CD14-positive monocyte (primary cell): ENCODE data around the gene FAXC. TPM values are rescaled to one million over a fixed set of nuclear protein-coding genes. Genes with fewer than 3 reads are reported as not detected.

Experiments
- DNase-seq, 3 donors: peaks; one replicate each; pipeline ENCODE4 v3.0.0-alpha.2; 2011 to 2022
- H2AFZ ChIP-seq: 2 replicates; pipeline ENCODE4 v1.6.0; 2012; ENCODE audit warnings: mild to moderate bottlenecking, low read depth, low read length, inconsistent platforms; ENCODE audit not compliant: insufficient read depth, poor library complexity, severe bottlenecking
- H3K27ac ChIP-seq, 2 donors: 1 replicate in 1 of 2; 2 replicates in 1 of 2; pipeline ENCODE4 v1.5.1; 2012 to 2013; ENCODE audit warnings: low read length in 2 of 2, control low read depth in 1 of 2, inconsistent platforms in 1 of 2, low read depth in 1 of 2, mild to moderate bottlenecking in 1 of 2
- H3K27me3 ChIP-seq, 2 donors: one replicate each; pipeline versions ENCODE4 v1.6.0 to v1.6.1; 2011 to 2013; ENCODE audit warnings: low read length in 2 of 2; ENCODE audit not compliant: control insufficient read depth in 2 of 2, insufficient read depth in 2 of 2
- H3K36me3 ChIP-seq, 2 donors: replicated peaks in 1 of 2; 1 replicate in 1 of 2; 2 replicates in 1 of 2; pipeline versions ENCODE4 v1.5.1 to v1.6.1; 2012 to 2013; ENCODE audit warnings: low read length in 2 of 2, control low read depth in 1 of 2, inconsistent platforms in 1 of 2, mild to moderate bottlenecking in 1 of 2; ENCODE audit not compliant: insufficient read depth in 2 of 2, control insufficient read depth in 1 of 2
- H3K4me1 ChIP-seq, 2 donors: 1 replicate in 1 of 2; 2 replicates in 1 of 2; pipeline versions ENCODE4 v1.5.1 to v1.6.1; 2012 to 2013; ENCODE audit warnings: low read length in 2 of 2, control low read depth in 1 of 2, inconsistent platforms in 1 of 2, mild to moderate bottlenecking in 1 of 2, moderate library complexity in 1 of 2; ENCODE audit not compliant: insufficient read depth in 2 of 2, control insufficient read depth in 1 of 2
- H3K4me2 ChIP-seq: replicated peaks from 2 replicates; pipeline ENCODE3; 2012; ENCODE audit warnings: low read length, moderate library complexity, mild to moderate bottlenecking; ENCODE audit not compliant: poor library complexity, severe bottlenecking; ENCODE audit errors: extremely low read depth
- H3K4me3 ChIP-seq, 3 experiments: fragments of 200-600 bp in 1 of 3; sonication (generic) in 1 of 3; replicated peaks in 1 of 3; 1 replicate in 2 of 3; 2 replicates in 1 of 3; pipeline ENCODE4 v1.5.1; 2011 to 2013; ENCODE audit warnings: low read length in 3 of 3, mild to moderate bottlenecking in 3 of 3, control low read depth in 2 of 3, low read depth in 2 of 3, inconsistent platforms in 1 of 3, moderate library complexity in 1 of 3
- H3K79me2 ChIP-seq: 2 replicates; pipeline ENCODE4 v1.6.0; 2012; ENCODE audit warnings: mild to moderate bottlenecking, control low read depth, inconsistent platforms, low read length, moderate library complexity; ENCODE audit not compliant: insufficient read depth
- H3K9ac ChIP-seq: 2 replicates; pipeline ENCODE4 v1.6.0; 2017; ENCODE audit warnings: low read length, mild to moderate bottlenecking; ENCODE audit not compliant: insufficient read depth, poor library complexity, severe bottlenecking
- H3K9me3 ChIP-seq, 2 donors: replicated peaks in 1 of 2; 1 replicate in 1 of 2; 2 replicates in 1 of 2; pipeline versions ENCODE4 v1.5.1 to v1.6.1; 2012 to 2013; ENCODE audit warnings: low read length in 2 of 2, control low read depth in 1 of 2; ENCODE audit not compliant: control insufficient read depth in 1 of 2, insufficient read depth in 1 of 2
- H4K20me1 ChIP-seq: 2 replicates; pipeline ENCODE4 v1.6.0; 2012; ENCODE audit warnings: mild to moderate bottlenecking, low read length, control low read depth, moderate library complexity; ENCODE audit not compliant: insufficient read depth
- H3K27ac Mint-ChIP-seq, 7 donors: one replicate each; pipeline ENCODE4 v1.8.0; 2020; ENCODE audit warnings: mild to moderate bottlenecking in 7 of 7, mixed read lengths in 7 of 7, moderate library complexity in 6 of 7, inconsistent platforms in 2 of 7
- H3K27me3 Mint-ChIP-seq, 3 donors: one replicate each; pipeline ENCODE4 v1.8.0; 2021 to 2022; ENCODE audit warnings: low read depth in 3 of 3, mild to moderate bottlenecking in 3 of 3, mixed read lengths in 3 of 3, moderate library complexity in 3 of 3, inconsistent platforms in 1 of 3
- H3K36me3 Mint-ChIP-seq, 2 donors: one replicate each; pipeline ENCODE4 v1.8.0; 2020; ENCODE audit warnings: mixed read lengths in 2 of 2, inconsistent platforms in 1 of 2, mild to moderate bottlenecking in 1 of 2
- H3K4me1 Mint-ChIP-seq: one replicate; pipeline ENCODE4 v1.8.0; 2020; ENCODE audit warnings: mild to moderate bottlenecking, mixed read lengths
- H3K4me3 Mint-ChIP-seq, 2 donors: one replicate each; pipeline ENCODE4 v1.8.0; 2020; ENCODE audit warnings: mild to moderate bottlenecking in 2 of 2, mixed read lengths in 2 of 2, moderate library complexity in 1 of 2
- H3K9me3 Mint-ChIP-seq, 7 donors: one replicate each; pipeline ENCODE4 v1.8.0; 2020 to 2022; ENCODE audit warnings: mixed read lengths in 7 of 7, mild to moderate bottlenecking in 6 of 7, moderate library complexity in 6 of 7, inconsistent platforms in 2 of 7
- CTCF ChIP-seq: fragments of 200-600 bp; IDR thresholded peaks from one replicate; pipeline ENCODE4 v1.8.0; 2022; ENCODE audit warnings: antibody characterized with exemption, mild to moderate bottlenecking
- WGBS: methylation state at CpG from one replicate; pipeline ENCODE4 v1.1.5; 2013; ENCODE audit warnings: missing lambda C conversion rate; ENCODE audit not compliant: insufficient coverage; 5-methylcytosine and 5-hydroxymethylcytosine counted together
- intact Hi-C, 2 donors: fragments of 100-400 bp; cut with micrococcal nuclease; formaldehyde crosslinking; loops; one replicate each; pipeline versions ENCODE4 v1.15.0 to v1.15.1; 2023
- polyA plus RNA-seq, 3 donors: library from polyadenylated mRNA; depleted of rRNA in 1 of 3; unstranded in 2 of 3; stranded (reverse) in 1 of 3; fragments of 300-500 nt in 2 of 3; fragments of >200 nt in 1 of 3; fragmentation: Illumina TruSeq in 2 of 3; gene quantifications; 1 replicate in 2 of 3; 2 replicates in 1 of 3; pipeline ENCODE4 v1.2.3, GENCODE V29; 2012 to 2021

Gene FAXC
- polyA plus RNA-seq, 3 donors = not detected

DNA sequence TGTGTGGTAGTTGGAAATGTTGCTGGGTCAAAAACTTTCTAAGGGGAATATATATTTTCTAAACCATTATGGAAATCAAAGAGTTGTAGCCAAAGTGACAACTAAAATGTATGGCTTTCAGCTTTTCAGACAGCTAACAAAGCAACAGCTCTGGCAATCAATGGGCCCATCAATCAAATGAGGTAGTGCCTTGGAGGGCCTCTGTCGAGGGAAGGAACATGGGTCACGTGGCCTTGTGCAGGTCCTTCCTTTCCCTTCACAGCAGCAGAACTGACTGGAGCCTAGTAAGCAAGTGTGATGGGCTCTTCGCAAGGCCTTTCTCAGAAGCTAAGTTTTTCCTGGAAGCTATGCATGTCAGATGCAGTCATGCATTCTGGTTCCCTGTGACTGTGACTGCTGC lies 17.9 kb downstream of the FAXC start:
- no peak overlapping the region for H2AFZ ChIP-seq
- no peaks in the 10 kb centered on the region for H3K4me1 ChIP-seq
- H3K4me3 ChIP-seq = no peak overlapping the region
- Mint-ChIP-seq H3K4me3 (no peak overlapping the region), H3K4me1 (peaks cover 4% of the 10 kb centered on the region), H3K36me3 (no peaks in the 10 kb centered on the region), H3K27me3 (peaks cover 0 to 4% (median 0%) of the 10 kb centered on the region in 3 donors), H3K9me3 (no peaks in the 10 kb centered on the region), H3K27ac (peak overlapping the region in 1 of 7 donors; percentile 19)
- H3K79me2 ChIP-seq = no peaks in the 10 kb centered on the region
- no peaks in the 10 kb centered on the region for H4K20me1 ChIP-seq
- WGBS = 29% methylated on average over 1 of the region's 3 CpGs
- no peaks in the 10 kb centered on the region for H3K27me3 ChIP-seq
- H3K4me2 ChIP-seq = no peak overlapping the region
- H3K27ac ChIP-seq = no peak overlapping the region
- H3K9ac ChIP-seq = no peak overlapping the region
- intact Hi-C loops = no loop called here
- H3K36me3 ChIP-seq = no peaks in the 10 kb centered on the region
- H3K9me3 ChIP-seq = no peaks in the 10 kb centered on the region
- TF ChIP-seq CTCF = no peak
- no peak for DNase-seq

DNA sequence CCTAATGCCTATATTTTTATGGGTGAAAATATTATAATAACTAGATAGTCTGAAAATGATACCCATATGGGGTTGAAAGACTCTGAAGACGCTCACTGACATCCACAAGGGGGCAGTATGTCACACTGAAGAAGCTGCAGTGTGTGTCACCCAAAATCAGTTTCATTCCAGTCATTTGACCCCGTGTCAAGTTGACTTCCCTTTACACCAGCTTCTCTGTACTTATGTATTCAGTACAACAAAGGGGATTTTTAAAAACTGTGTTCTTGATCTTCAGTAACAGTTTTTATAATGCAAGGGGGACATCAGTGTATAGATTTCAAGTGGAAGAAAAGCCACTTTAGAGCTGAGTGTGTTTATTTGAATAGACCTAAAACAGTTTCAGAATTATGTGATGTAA lies 19.3 kb downstream of the FAXC start:
- Histone ChIP-seq H2AFZ (no peak overlapping the region), H3K4me3 (no peak overlapping the region), H3K9me3 (no peaks in the 10 kb centered on the region), H3K4me1 (no peaks in the 10 kb centered on the region), H3K4me2 (no peak overlapping the region), H3K9ac (no peak overlapping the region), H3K36me3 (no peaks in the 10 kb centered on the region), H4K20me1 (no peaks in the 10 kb centered on the region), H3K27ac (no peak overlapping the region), H3K79me2 (no peaks in the 10 kb centered on the region), H3K27me3 (no peaks in the 10 kb centered on the region)
- H3K9me3 Mint-ChIP-seq = no peaks in the 10 kb centered on the region
- H3K36me3 Mint-ChIP-seq = no peaks in the 10 kb centered on the region
- TF ChIP-seq CTCF = peak; percentile 82
- intact Hi-C loops = no loop called here
- no peak overlapping the region for H3K27ac Mint-ChIP-seq
- peak; percentile 37 to 70 (median 40) for DNase-seq
- no peak overlapping the region for H3K4me3 Mint-ChIP-seq
- H3K27me3 Mint-ChIP-seq = no peaks in the 10 kb centered on the region
- no CpG with 5 or more reads among the region's 2 CpGs for WGBS
- H3K4me1 Mint-ChIP-seq = peaks cover 4% of the 10 kb centered on the region
